Activated CD4-positive, alpha-beta T cell treated with anti-CD3 and anti-CD28 coated beads for 48 hours (primary cell): ENCODE measurements around the gene BUD31.
"Not testable (repeated sequence)": the region's sequence is repeated elsewhere in the genome, so short reads cannot be mapped to it uniquely, and the experiment has no call there.

ENCODE experiments used
- DNase-seq: peaks from one replicate; pipeline ENCODE4 v3.0.0-alpha.2; 2020

The BUD31 gene

GRCh38 chr7:99408379-99409191, at the start of gene BUD31, which contains the start of gene PDAP1:
TSS of gene BUD31 (plus strand) at chr7:99408969. CDS start at chr7:99411093, 2,124 bp downstream.
TSS of gene PDAP1 (minus strand) at chr7:99408597. CDS start at chr7:99408548, 49 bp downstream.
- DNase-seq, result peak; percentile 93

- DNase-seq, result no peak
Observed at GRCh38 chr7:99359465-99360154, 49.2 kb upstream of the BUD31 start.

GRCh38 chr7:99362801-99363200, 46.0 kb upstream of the BUD31 start:
- DNase-seq, result no peak

- no peak for DNase-seq
Observed at GRCh38 chr7:99363286-99363685, 45.5 kb upstream of the BUD31 start.

GRCh38 chr7:99365318-99366141, 43.2 kb upstream of the BUD31 start:
- peak; percentile 63 for DNase-seq

- DNase-seq, result no peak
Observed at GRCh38 chr7:99366646-99367045, 42.1 kb upstream of the BUD31 start.

GRCh38 chr7:99368750-99369389, 39.9 kb upstream of the BUD31 start:
- no peak for DNase-seq

GRCh38 chr7:99369767-99370391, 38.9 kb upstream of the BUD31 start:
- DNase-seq, result no peak

- DNase-seq, result no peak
Observed at GRCh38 chr7:99371376-99371920, 37.3 kb upstream of the BUD31 start.

GRCh38 chr7:99372275-99373090, 36.3 kb upstream of the BUD31 start:
- no peak for DNase-seq

- no peak for DNase-seq
Observed at GRCh38 chr7:99373091-99374066, 35.4 kb upstream of the BUD31 start.

GRCh38 chr7:99374111-99375064, 34.4 kb upstream of the BUD31 start, which contains the start of gene ARPC1B:
TSS of gene ARPC1B (plus strand) at chr7:99374730. CDS start at chr7:99385715, 10,985 bp downstream.
- DNase-seq, result peak; percentile 90

- DNase-seq, result peak; percentile 77
Observed at GRCh38 chr7:99375070-99375807, 33.5 kb upstream of the BUD31 start.

- peak; percentile 60 for DNase-seq
Observed at GRCh38 chr7:99379043-99379577, 29.7 kb upstream of the BUD31 start.

- DNase-seq, result not testable (repeated sequence)
Observed at GRCh38 chr7:99379693-99380031, 29.1 kb upstream of the BUD31 start.

GRCh38 chr7:99380032-99380822, 28.5 kb upstream of the BUD31 start:
- peak; percentile 64 for DNase-seq
